CD4-positive, alpha-beta T cell (primary cell): Measurements from ENCODE around the gene GLB1L. TPM values are rescaled to one million over a fixed set of nuclear protein-coding genes. Genes with fewer than 3 reads are reported as not detected.

Experiments
- ATAC-seq: fragments of 200-7000 bp; cut with Tn5 transposase; one replicate; pipeline ENCODE4 v1.10.0; 2022; ENCODE audit warnings: mild to moderate bottlenecking; ENCODE audit not compliant: poor library complexity
- CTCF ChIA-PET: fragments of 350-600 bp; sonication (Branson Sonifier 250); formaldehyde crosslinking; loops from one replicate; lab custom pipeline; 2021; ENCODE audit warnings: antibody characterized with exemption, inconsistent platforms; lab: Charles Lee
- POLR2A ChIA-PET: fragments of 350-600 bp; sonication (Branson Sonifier 250); formaldehyde crosslinking; loops from one replicate; lab custom pipeline; 2021; ENCODE audit warnings: antibody characterized with exemption, inconsistent platforms; lab: Charles Lee
- DNase-seq, 14 experiments: peaks; one replicate each; pipeline ENCODE4 v3.0.0-alpha.2; 2013 to 2020; ENCODE audit warnings: mixed read lengths in 2 of 14
- H3K27ac ChIP-seq, 2 donors: one replicate each; pipeline versions ENCODE4 v1.5.1 to v1.7.0; 2013; ENCODE audit warnings: low read length in 2 of 2, low read depth in 1 of 2, mild to moderate bottlenecking in 1 of 2
- H3K27me3 ChIP-seq, 2 experiments: 1 replicate in 1 of 2; 2 replicates in 1 of 2; pipeline versions ENCODE4 v1.6.1 to v1.7.0; 2013; ENCODE audit warnings: low read length in 2 of 2, control low read depth in 1 of 2, mild to moderate bottlenecking in 1 of 2, moderate library complexity in 1 of 2; ENCODE audit not compliant: insufficient read depth in 2 of 2, control insufficient read depth in 1 of 2
- H3K36me3 ChIP-seq: one replicate; pipeline ENCODE4 v1.6.1; 2013; ENCODE audit warnings: low read length, control low read depth; ENCODE audit not compliant: insufficient read depth
- H3K4me1 ChIP-seq: one replicate; pipeline ENCODE4 v1.6.1; 2013; ENCODE audit warnings: low read length, control low read depth; ENCODE audit not compliant: insufficient read depth
- H3K4me3 ChIP-seq: one replicate; pipeline ENCODE4 v1.5.1; 2013; ENCODE audit warnings: mild to moderate bottlenecking, low read length, moderate library complexity
- H3K9me3 ChIP-seq, 2 experiments: 1 replicate in 1 of 2; 2 replicates in 1 of 2; pipeline versions ENCODE4 v1.6.1 to v1.7.0; 2013; ENCODE audit warnings: low read length in 2 of 2, mild to moderate bottlenecking in 2 of 2, control low read depth in 1 of 2, moderate library complexity in 1 of 2; ENCODE audit not compliant: control insufficient read depth in 1 of 2, insufficient read depth in 1 of 2
- H3K27ac Mint-ChIP-seq: one replicate; pipeline ENCODE4 v1.8.0; 2020; ENCODE audit warnings: mixed read lengths
- H3K27me3 Mint-ChIP-seq: one replicate; pipeline ENCODE4 v1.8.0; 2021; ENCODE audit warnings: mixed read lengths
- H3K36me3 Mint-ChIP-seq: one replicate; pipeline ENCODE4 v1.8.0; 2021; ENCODE audit warnings: low read depth, mixed read lengths
- H3K4me1 Mint-ChIP-seq: one replicate; pipeline ENCODE4 v1.8.0; 2021; ENCODE audit warnings: low read depth, mixed read lengths
- H3K4me3 Mint-ChIP-seq: one replicate; pipeline ENCODE4 v1.8.0; 2020; ENCODE audit warnings: mild to moderate bottlenecking, mixed read lengths
- H3K9me3 Mint-ChIP-seq: one replicate; pipeline ENCODE4 v1.8.0; 2020; ENCODE audit warnings: mixed read lengths
- intact Hi-C, 2 experiments: fragments of 100-400 bp; cut with DNase I in 1 of 2; cut with micrococcal nuclease in 1 of 2; formaldehyde crosslinking; loops; one replicate each; pipeline versions ENCODE4 v1.15.1 to v1.9.0; 2023 to 2025; cut with DNase I, micrococcal nuclease
- total RNA-seq, 174 experiments: library from RNA in 2 of 174; stranded (reverse) in 2 of 174; gene quantifications; one replicate each; pipeline ENCODE4 v1.2.3 and lab custom pipeline; 2021 to 2026
- TF ChIP-seq, protein P1 (sequence below): fragments of 200-600 bp; IDR thresholded peaks from one replicate; pipeline ENCODE4 v1.8.0; 2022; ENCODE audit warnings: antibody characterized with exemption, mild to moderate bottlenecking

GLB1L gene
- total RNA-seq, 2 experiments from 2014 or later: 2.4 to 3.0 TPM

DNA sequence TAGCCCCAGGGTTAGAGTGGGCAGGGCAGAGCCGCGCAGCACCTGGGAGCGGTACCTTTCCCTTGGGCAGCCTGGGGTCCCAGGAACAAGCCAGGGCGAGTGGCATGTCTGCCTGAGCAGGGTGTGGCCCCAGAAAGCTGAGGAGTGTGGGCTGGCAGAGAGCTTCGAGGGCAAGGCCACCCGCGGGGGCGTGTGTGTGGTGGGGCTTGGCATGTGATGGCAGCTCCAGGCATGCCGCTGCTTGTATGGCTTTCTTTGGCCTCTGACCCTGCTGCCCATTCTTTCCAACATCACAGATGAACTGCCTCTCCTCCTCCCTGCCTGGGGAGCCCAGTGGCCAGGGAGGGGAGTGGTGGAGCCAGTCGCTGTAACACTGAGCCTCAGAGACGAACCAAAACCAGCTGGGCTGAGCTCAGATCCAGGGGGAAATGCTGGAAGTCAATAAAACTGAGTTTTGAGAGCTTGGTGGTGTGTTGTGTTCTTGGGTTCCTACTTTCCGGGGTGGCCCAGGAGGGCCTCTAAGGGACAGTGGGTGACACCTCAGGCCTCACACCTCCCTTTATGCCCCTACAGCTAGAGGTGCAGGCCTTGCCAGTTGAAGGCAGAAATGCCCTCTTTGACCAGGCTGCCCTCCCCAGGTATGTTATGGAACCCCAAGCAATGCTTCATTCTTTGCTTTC, 41.3 kb upstream of the GLB1L start:
- intact Hi-C loops: no loop called here
- peaks cover 3% of the 10 kb centered on the region for H3K4me1 ChIP-seq
- Mint-ChIP-seq H3K27me3 (no peaks in the 10 kb centered on the region), H3K27ac (peak overlapping the region; percentile 31), H3K36me3 (peaks cover 45% of the 10 kb centered on the region), H3K4me1 (peaks cover 1% of the 10 kb centered on the region), H3K4me3 (no peak overlapping the region), H3K9me3 (no peaks in the 10 kb centered on the region)
- peaks cover 45% of the 10 kb centered on the region for H3K36me3 ChIP-seq
- CTCF ChIA-PET: interaction anchor here (1.5 to 12.0 kb wide), 2 partner anchors 8 to 32 kb away, joined by 3 to 190 read pairs; no protein-coding TSS in a partner anchor
- no peaks in the 10 kb centered on the region for H3K9me3 ChIP-seq
- no peak overlapping the region for H3K4me3 ChIP-seq
- H3K27ac ChIP-seq: no peak overlapping the region
- ATAC-seq: no peak
- POLR2A ChIA-PET: interaction anchor here (0.8 to 1.6 kb wide), 2 partner anchors 8 to 37 kb away, joined by 3 to 6 read pairs; no protein-coding TSS in a partner anchor
- TF ChIP-seq, protein P1, sequence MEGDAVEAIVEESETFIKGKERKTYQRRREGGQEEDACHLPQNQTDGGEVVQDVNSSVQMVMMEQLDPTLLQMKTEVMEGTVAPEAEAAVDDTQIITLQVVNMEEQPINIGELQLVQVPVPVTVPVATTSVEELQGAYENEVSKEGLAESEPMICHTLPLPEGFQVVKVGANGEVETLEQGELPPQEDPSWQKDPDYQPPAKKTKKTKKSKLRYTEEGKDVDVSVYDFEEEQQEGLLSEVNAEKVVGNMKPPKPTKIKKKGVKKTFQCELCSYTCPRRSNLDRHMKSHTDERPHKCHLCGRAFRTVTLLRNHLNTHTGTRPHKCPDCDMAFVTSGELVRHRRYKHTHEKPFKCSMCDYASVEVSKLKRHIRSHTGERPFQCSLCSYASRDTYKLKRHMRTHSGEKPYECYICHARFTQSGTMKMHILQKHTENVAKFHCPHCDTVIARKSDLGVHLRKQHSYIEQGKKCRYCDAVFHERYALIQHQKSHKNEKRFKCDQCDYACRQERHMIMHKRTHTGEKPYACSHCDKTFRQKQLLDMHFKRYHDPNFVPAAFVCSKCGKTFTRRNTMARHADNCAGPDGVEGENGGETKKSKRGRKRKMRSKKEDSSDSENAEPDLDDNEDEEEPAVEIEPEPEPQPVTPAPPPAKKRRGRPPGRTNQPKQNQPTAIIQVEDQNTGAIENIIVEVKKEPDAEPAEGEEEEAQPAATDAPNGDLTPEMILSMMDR: no peak
- DNase-seq: no peak
- H3K27me3 ChIP-seq: no peaks in the 10 kb centered on the region

DNA sequence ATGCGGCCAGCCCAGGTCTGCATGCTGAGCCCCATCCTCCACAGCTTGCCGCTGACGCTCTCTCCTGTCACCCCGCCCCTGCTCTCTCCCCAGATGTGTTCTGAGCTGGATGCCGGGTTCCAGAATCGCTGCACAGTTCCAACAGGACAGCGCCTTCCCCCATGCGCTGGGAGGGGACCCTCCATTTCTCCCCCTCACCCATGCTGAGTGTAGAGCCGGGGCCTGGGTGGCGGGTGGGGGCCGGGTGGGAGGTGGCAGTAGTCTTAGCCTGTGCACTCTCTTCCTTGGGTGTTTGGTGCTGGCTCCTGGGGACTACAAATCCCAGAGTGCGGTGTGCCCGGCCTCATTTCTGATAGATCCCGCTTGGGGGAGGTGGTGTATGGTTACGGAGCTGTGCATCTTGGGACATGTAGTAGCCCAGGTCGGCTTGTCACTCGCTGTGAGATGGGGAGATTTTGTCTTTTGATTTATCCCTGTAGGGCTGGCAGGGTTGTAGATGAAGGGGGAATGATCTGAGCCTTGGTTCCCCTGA, 40.7 kb upstream of the GLB1L start:
- H3K4me3 Mint-ChIP-seq: no peak overlapping the region

DNA sequence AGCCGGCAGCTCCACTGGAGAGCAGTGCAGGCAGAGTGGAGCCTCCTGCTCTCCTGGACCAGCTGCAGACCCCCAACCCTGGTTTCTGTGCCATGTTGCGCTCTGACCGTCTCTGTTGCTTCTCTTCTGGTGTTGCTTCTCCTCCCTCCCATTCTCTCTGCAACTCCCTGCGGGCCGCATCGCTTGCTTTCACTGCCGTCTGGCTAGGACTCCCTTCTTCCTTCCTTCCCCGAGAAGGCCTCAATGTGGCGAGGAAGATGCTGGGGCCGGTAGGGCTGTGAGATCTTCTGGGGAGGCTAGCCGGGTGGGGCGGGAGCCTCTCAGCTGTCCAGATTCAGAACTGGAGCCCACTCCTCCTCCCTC, 40.1 kb upstream of the GLB1L start:
- Mint-ChIP-seq H3K4me1 (peaks cover 14% of the 10 kb centered on the region), H3K4me3 (no peak overlapping the region), H3K27ac (no peak overlapping the region), H3K27me3 (no peaks in the 10 kb centered on the region), H3K36me3 (peaks cover 57% of the 10 kb centered on the region), H3K9me3 (no peaks in the 10 kb centered on the region)
- no peaks in the 10 kb centered on the region for H3K27me3 ChIP-seq
- H3K9me3 ChIP-seq: no peaks in the 10 kb centered on the region
- H3K27ac ChIP-seq: no peak overlapping the region
- ChIA-PET POLR2A (interaction anchor here (1.0 to 1.2 kb wide), 2 partner anchors 9 to 109 kb away, joined by 3 to 5 read pairs; partner anchors contain the start of gene CNPPD1), CTCF (interaction anchor here (12.0 kb wide), 1 partner anchor 9 kb away, joined by 190 read pairs; no protein-coding TSS in a partner anchor)
- peaks cover 15% of the 10 kb centered on the region for H3K4me1 ChIP-seq
- H3K36me3 ChIP-seq: peaks cover 57% of the 10 kb centered on the region
- TF ChIP-seq, protein P1: no peak
- ATAC-seq (no peak), DNase-seq (no peak)
- H3K4me3 ChIP-seq: no peak overlapping the region
- intact Hi-C loops: no loop called here

More for the DNA sequence above, 40.7 kb upstream of the GLB1L start:
- Histone ChIP-seq H3K27me3 (no peaks in the 10 kb centered on the region), H3K36me3 (peaks cover 51% of the 10 kb centered on the region), H3K9me3 (no peaks in the 10 kb centered on the region), H3K4me3 (no peak overlapping the region), H3K27ac (no peak overlapping the region), H3K4me1 (peaks cover 9% of the 10 kb centered on the region)
- POLR2A ChIA-PET: interaction anchor here (0.8 to 1.6 kb wide), 2 partner anchors 9 to 36 kb away, joined by 3 to 6 read pairs; no protein-coding TSS in a partner anchor
- Mint-ChIP-seq H3K27me3 (no peaks in the 10 kb centered on the region), H3K4me1 (peaks cover 8% of the 10 kb centered on the region), H3K36me3 (peaks cover 51% of the 10 kb centered on the region), H3K27ac (peak overlapping the region; percentile 31), H3K9me3 (no peaks in the 10 kb centered on the region)
- DNase-seq: no peak
- TF ChIP-seq, protein P1: no peak
- ATAC-seq: peak; percentile 25
- intact Hi-C loops: no loop called here
- CTCF ChIA-PET: interaction anchor here (1.5 to 12.0 kb wide), 2 partner anchors 9 to 32 kb away, joined by 3 to 190 read pairs; no protein-coding TSS in a partner anchor
